H1 (cell line): ENCODE measurements around the gene GIGYF2.

ENCODE experiments used
- ATF3 ChIP-seq: IDR thresholded peaks from 2 replicates; pipeline ENCODE4 v1.6.1; 2011; ENCODE audit warnings: low read depth, mild to moderate bottlenecking, low read length; ENCODE audit not compliant: insufficient read depth
- E2F6 ChIP-seq: IDR thresholded peaks from 2 replicates; pipeline ENCODE4 v1.6.1; 2012; ENCODE audit warnings: inconsistent platforms
- MAX ChIP-seq: IDR thresholded peaks from 2 replicates; pipeline ENCODE4 v1.6.1; 2012; ENCODE audit warnings: inconsistent platforms
- POLR2A ChIP-seq, 2 experiments: IDR thresholded peaks; 1 replicate in 1 of 2; 2 replicates in 1 of 2; pipeline ENCODE4 v1.6.1; 2011; ENCODE audit warnings: low read depth in 2 of 2, low read length in 2 of 2, mild to moderate bottlenecking in 2 of 2; ENCODE audit errors: control extremely low read depth in 1 of 2
- POLR2AphosphoS5 ChIP-seq: IDR thresholded peaks from 2 replicates; pipeline ENCODE4 v1.6.1; 2011; ENCODE audit warnings: low read depth, low read length
- SRF ChIP-seq: IDR thresholded peaks from 2 replicates; pipeline ENCODE4 v1.6.1; 2011; ENCODE audit warnings: mild to moderate bottlenecking, low read depth, low read length, moderate library complexity
- TAF1 ChIP-seq: IDR thresholded peaks from 2 replicates; pipeline ENCODE4 v1.6.1; 2011; ENCODE audit warnings: mild to moderate bottlenecking, low read depth, low read length

GRCh38 chr2:232757905-232758304 is 60.8 kb downstream of the GIGYF2 start:
- no peak for TF ChIP-seq POLR2A (IDR thresholded peaks at IDR 0.05; ENCODE audit: control extremely low read depth in 1 of 2, low read depth in 2 of 2, low read length in 2 of 2)
- TF ChIP-seq SRF, result no peak
- TF ChIP-seq ATF3, result no peak
- TF ChIP-seq TAF1, result no peak
- TF ChIP-seq E2F6, result no peak
- TF ChIP-seq MAX, result no peak
- TF ChIP-seq POLR2AphosphoS5, result no peak
